ENCODE measurements around the gene PRR32.
"Not testable (repeated sequence)": the region's sequence is repeated elsewhere in the genome, so short reads cannot be mapped to it uniquely, and the experiment has no call there.

Gene PRR32

GRCh38 chrX:126819429-126819828 lies at the start of gene PRR32:
PRR32 (plus strand) TSS chrX:126819729; CDS start chrX:126819844, 115 bp downstream.
- DNase-seq, result no peak

GRCh38 chrX:126770179-126770578 lies 49.4 kb upstream of the PRR32 start:
- DNase-seq, result no peak

- no peak for DNase-seq
These were observed 34.0 kb upstream of the PRR32 start for GRCh38 chrX:126785539-126785938.

- DNase-seq, result no peak
These were observed 20.5 kb upstream of the PRR32 start for GRCh38 chrX:126799059-126799458.

GRCh38 chrX:126806784-126807183 lies 12.7 kb upstream of the PRR32 start:
- DNase-seq, result not testable (repeated sequence)

GRCh38 chrX:126815806-126816205 lies 3.7 kb upstream of the PRR32 start:
- DNase-seq, result no peak

- DNase-seq, result no peak
These were observed 1.3 kb downstream of the PRR32 start for GRCh38 chrX:126820700-126821420.

GRCh38 chrX:126824338-126825007 lies 4.9 kb downstream of the PRR32 start:
- DNase-seq, result no peak

GRCh38 chrX:126825566-126826193 lies 6.2 kb downstream of the PRR32 start:
- no peak for DNase-seq

- DNase-seq, result no peak
These were observed 16.7 kb downstream of the PRR32 start for GRCh38 chrX:126836186-126836585.

GRCh38 chrX:126847143-126847542 lies 27.6 kb downstream of the PRR32 start:
- no peak for DNase-seq

- DNase-seq, result no peak
These were observed 36.5 kb downstream of the PRR32 start for GRCh38 chrX:126855839-126856524.

Measured in DMS79 treated with DMSO at 0.1 percent for 48 hours (cell line).